Natural killer cell (primary cell): ENCODE measurements around the gene PHTF2. TPM values are rescaled to one million over a fixed set of nuclear protein-coding genes. Genes with fewer than 3 reads are reported as not detected.

ENCODE experiments used
- ATAC-seq, 3 donors: fragments of 150-1000 bp in 2 of 3; fragments of 200-7000 bp in 1 of 3; cut with Tn5 transposase; 1 replicate in 1 of 3; 2 replicates in 2 of 3; pipeline ENCODE4 v1.10.0; 2021; ENCODE audit warnings: mild to moderate bottlenecking in 2 of 3, moderate library complexity in 2 of 3
- DNase-seq, 2 donors: peaks; one replicate each; pipeline versions ENCODE4 v3.0.0 to v3.0.0-alpha.2; 2013 to 2021; ENCODE audit warnings: mixed read lengths in 1 of 2
- H3K27ac ChIP-seq: one replicate; pipeline ENCODE4 v1.5.1; 2013; ENCODE audit warnings: mild to moderate bottlenecking, low read length
- H3K27me3 ChIP-seq: one replicate; pipeline ENCODE4 v1.6.1; 2013; ENCODE audit warnings: low read length; ENCODE audit not compliant: control insufficient read depth, insufficient read depth
- H3K36me3 ChIP-seq: one replicate; pipeline ENCODE4 v1.6.1; 2013; ENCODE audit warnings: low read length; ENCODE audit not compliant: control insufficient read depth, insufficient read depth
- H3K4me1 ChIP-seq: one replicate; pipeline ENCODE4 v1.6.1; 2013; ENCODE audit warnings: low read length; ENCODE audit not compliant: control insufficient read depth, insufficient read depth
- H3K4me3 ChIP-seq: one replicate; pipeline ENCODE4 v1.5.1; 2013; ENCODE audit warnings: low read length
- H3K9me3 ChIP-seq: one replicate; pipeline ENCODE4 v1.6.1; 2013; ENCODE audit warnings: low read length; ENCODE audit not compliant: control insufficient read depth, insufficient read depth
- H3K27ac Mint-ChIP-seq, 2 donors: one replicate each; pipeline ENCODE4 v1.8.0; 2022; ENCODE audit warnings: mild to moderate bottlenecking in 2 of 2, mixed read lengths in 2 of 2, moderate library complexity in 1 of 2
- H3K27me3 Mint-ChIP-seq, 2 donors: one replicate each; pipeline ENCODE4 v1.8.0; 2022; ENCODE audit warnings: low read depth in 2 of 2, mixed read lengths in 2 of 2
- H3K36me3 Mint-ChIP-seq: one replicate; pipeline ENCODE4 v1.8.0; 2022; ENCODE audit warnings: mixed read lengths
- H3K4me1 Mint-ChIP-seq, 2 donors: one replicate each; pipeline ENCODE4 v1.8.0; 2022; ENCODE audit warnings: mixed read lengths in 2 of 2
- H3K4me3 Mint-ChIP-seq: one replicate; pipeline ENCODE4 v1.8.0; 2022; ENCODE audit warnings: mild to moderate bottlenecking, moderate library complexity, mixed read lengths
- H3K9me3 Mint-ChIP-seq, 2 donors: one replicate each; pipeline ENCODE4 v1.8.0; 2022; ENCODE audit warnings: mixed read lengths in 2 of 2
- WGBS: methylation state at CpG from one replicate; pipeline ENCODE4 v1.1.7; 2013; ENCODE audit warnings: missing lambda C conversion rate; ENCODE audit not compliant: insufficient coverage; 5-methylcytosine and 5-hydroxymethylcytosine counted together
- intact Hi-C: fragments of 100-400 bp; cut with micrococcal nuclease; formaldehyde crosslinking; loops from one replicate; pipeline ENCODE4 v1.14.2; 2022
- total RNA-seq, 4 donors: library from RNA; stranded (reverse); fragments of 120-200 nt in 1 of 4; gene quantifications; one replicate each; pipeline versions ENCODE4 v1.2.3 to v1.2.4, GENCODE V29; 2013 to 2022
- TF ChIP-seq, protein P1 (sequence below): fragments of 200-600 bp; IDR thresholded peaks from one replicate; pipeline ENCODE4 v1.8.0; 2022; ENCODE audit warnings: antibody characterized with exemption

Gene PHTF2
- total RNA-seq, 3 donors from 2014 or later (not counting 1 experiment from before 2014, with no cell fraction given) = 23.1 to 26.9 (median 26.4) TPM

DNA sequence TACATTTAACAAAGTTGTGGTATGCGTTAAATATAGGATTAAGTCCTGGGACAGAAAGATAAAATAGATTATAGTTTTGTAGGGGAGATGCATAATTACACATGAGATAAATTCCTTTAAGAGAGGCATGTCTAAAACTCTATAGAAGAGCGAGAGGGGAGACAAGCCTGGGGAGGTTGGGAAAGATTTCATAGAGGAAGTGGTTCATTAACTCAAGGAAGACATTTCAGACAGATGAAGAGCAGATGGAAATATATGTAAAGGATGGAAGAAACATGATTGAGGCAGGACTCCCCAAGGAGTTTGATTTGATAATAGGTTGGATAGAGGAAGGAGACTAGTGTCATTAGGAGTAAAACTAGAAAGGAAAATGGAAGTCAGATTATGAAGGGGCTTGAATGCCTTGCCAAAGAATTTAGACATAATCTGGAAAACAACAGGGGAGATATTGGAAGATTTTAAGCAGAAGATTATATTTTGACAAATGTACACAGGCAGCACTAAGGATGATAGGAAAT is 96.1 kb downstream of the PHTF2 start:
- Mint-ChIP-seq H3K27ac (no peak overlapping the region), H3K4me3 (no peak overlapping the region), H3K9me3 (no peaks in the 10 kb centered on the region), H3K4me1 (peaks cover under 1 to 2% of the 10 kb centered on the region in 2 donors), H3K36me3 (no peaks in the 10 kb centered on the region), H3K27me3 (no peaks in the 10 kb centered on the region)
- TF ChIP-seq, protein P1, sequence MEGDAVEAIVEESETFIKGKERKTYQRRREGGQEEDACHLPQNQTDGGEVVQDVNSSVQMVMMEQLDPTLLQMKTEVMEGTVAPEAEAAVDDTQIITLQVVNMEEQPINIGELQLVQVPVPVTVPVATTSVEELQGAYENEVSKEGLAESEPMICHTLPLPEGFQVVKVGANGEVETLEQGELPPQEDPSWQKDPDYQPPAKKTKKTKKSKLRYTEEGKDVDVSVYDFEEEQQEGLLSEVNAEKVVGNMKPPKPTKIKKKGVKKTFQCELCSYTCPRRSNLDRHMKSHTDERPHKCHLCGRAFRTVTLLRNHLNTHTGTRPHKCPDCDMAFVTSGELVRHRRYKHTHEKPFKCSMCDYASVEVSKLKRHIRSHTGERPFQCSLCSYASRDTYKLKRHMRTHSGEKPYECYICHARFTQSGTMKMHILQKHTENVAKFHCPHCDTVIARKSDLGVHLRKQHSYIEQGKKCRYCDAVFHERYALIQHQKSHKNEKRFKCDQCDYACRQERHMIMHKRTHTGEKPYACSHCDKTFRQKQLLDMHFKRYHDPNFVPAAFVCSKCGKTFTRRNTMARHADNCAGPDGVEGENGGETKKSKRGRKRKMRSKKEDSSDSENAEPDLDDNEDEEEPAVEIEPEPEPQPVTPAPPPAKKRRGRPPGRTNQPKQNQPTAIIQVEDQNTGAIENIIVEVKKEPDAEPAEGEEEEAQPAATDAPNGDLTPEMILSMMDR = no peak
- peaks cover 2% of the 10 kb centered on the region for H3K36me3 ChIP-seq
- H3K27me3 ChIP-seq = no peaks in the 10 kb centered on the region
- H3K4me3 ChIP-seq = no peak overlapping the region
- intact Hi-C loops = no loop called here
- WGBS = 100% methylated on average over 1 of the region's 2 CpGs
- H3K9me3 ChIP-seq = no peaks in the 10 kb centered on the region
- H3K27ac ChIP-seq = no peak overlapping the region
- DNase-seq = no peak
- H3K4me1 ChIP-seq = no peaks in the 10 kb centered on the region
- ATAC-seq = no peak

GRCh38 chr7:77895905-77896304 is 97.3 kb downstream of the PHTF2 start:
- H3K27ac ChIP-seq = no peak overlapping the region
- no peak overlapping the region for H3K4me3 ChIP-seq
- no peaks in the 10 kb centered on the region for H3K9me3 Mint-ChIP-seq
- peaks cover 2% of the 10 kb centered on the region for H3K36me3 ChIP-seq
- no peak for DNase-seq
- no peaks in the 10 kb centered on the region for H3K9me3 ChIP-seq
- intact Hi-C loops = no loop called here
- H3K4me1 ChIP-seq = no peaks in the 10 kb centered on the region
- H3K4me1 Mint-ChIP-seq = peaks cover 6 to 8% of the 10 kb centered on the region in 2 donors
- H3K27me3 Mint-ChIP-seq = no peaks in the 10 kb centered on the region
- H3K4me3 Mint-ChIP-seq = no peak overlapping the region
- no peaks in the 10 kb centered on the region for H3K36me3 Mint-ChIP-seq
- WGBS = 100% methylated on average over 1 of the region's 3 CpGs
- TF ChIP-seq, protein P1 = no peak
- ATAC-seq = no peak
- no peak overlapping the region for H3K27ac Mint-ChIP-seq
- no peaks in the 10 kb centered on the region for H3K27me3 ChIP-seq

- no peak overlapping the region for H3K27ac ChIP-seq
- intact Hi-C loops = no loop called here
- WGBS = no CpG with 5 or more reads among the region's 1 CpG
These were observed 98.5 kb downstream of the PHTF2 start for GRCh38 chr7:77897004-77897547.

More at GRCh38 chr7:77897004-77897547, 98.5 kb downstream of the PHTF2 start:
- DNase-seq (no peak), ATAC-seq (no peak)
- Histone ChIP-seq H3K36me3 (peaks cover 5% of the 10 kb centered on the region), H3K4me1 (no peaks in the 10 kb centered on the region), H3K9me3 (no peaks in the 10 kb centered on the region), H3K4me3 (no peak overlapping the region), H3K27me3 (no peaks in the 10 kb centered on the region)
- Mint-ChIP-seq H3K27me3 (no peaks in the 10 kb centered on the region), H3K4me1 (peaks cover 6 to 8% of the 10 kb centered on the region in 2 donors), H3K27ac (no peak overlapping the region), H3K4me3 (no peak overlapping the region), H3K9me3 (no peaks in the 10 kb centered on the region), H3K36me3 (no peaks in the 10 kb centered on the region)
- TF ChIP-seq, protein P1 = no peak
